HepG2 (cell line): ENCODE results near the gene RDH14.

Experiments used
- CBX2 ChIP-seq, 2 experiments: fragments of 200-600 bp in 1 of 2; sonication (generic); formaldehyde crosslinking in 1 of 2; IDR thresholded peaks; 2 replicates each; pipeline versions ENCODE4 v1.7.0 to v1.8.1; 2018 to 2022; ENCODE audit warnings: low read depth in 2 of 2, low read length in 1 of 2, mild to moderate bottlenecking in 1 of 2, missing genetic modification reagents in 1 of 2
- ESRRA ChIP-seq: sonication (generic); formaldehyde crosslinking; IDR thresholded peaks from 2 replicates; pipeline ENCODE4 v1.5.1; 2020; ENCODE audit warnings: mild to moderate bottlenecking, low read depth, missing genetic modification reagents
- EZH2 ChIP-seq: conservative IDR thresholded peaks from 2 replicates; pipeline ENCODE4 v1.6.1; 2012; ENCODE audit warnings: mild to moderate bottlenecking, low read depth, low read length, moderate library complexity
- HCFC1 ChIP-seq: fragments of 150-350 bp; IDR thresholded peaks from 2 replicates; pipeline ENCODE4 v1.6.1; 2014; ENCODE audit warnings: low read depth, low read length
- ISX ChIP-seq: sonication (generic); formaldehyde crosslinking; conservative IDR thresholded peaks from 2 replicates; pipeline ENCODE4 v1.5.0; 2020; ENCODE audit warnings: missing genetic modification reagents
- POLR2A ChIP-seq, 2 experiments: IDR thresholded peaks; 2 replicates each; pipeline ENCODE4 v1.6.1; 2011; ENCODE audit warnings: low read depth in 2 of 2, low read length in 2 of 2, mild to moderate bottlenecking in 1 of 2, moderate library complexity in 1 of 2; ENCODE audit not compliant: insufficient read depth in 1 of 2
- TF ChIP-seq, protein P1 (sequence below): sonication (generic); formaldehyde crosslinking; IDR thresholded peaks from 2 replicates; pipeline ENCODE4 v1.5.0; 2020; ENCODE audit warnings: mild to moderate bottlenecking, missing genetic modification reagents, moderate library complexity
- TF ChIP-seq, protein P2 (sequence below): sonication (generic); formaldehyde crosslinking; IDR thresholded peaks from 2 replicates; pipeline ENCODE4 v1.4.0; 2020; ENCODE audit warnings: missing genetic modification reagents, borderline replicate concordance

DNA sequence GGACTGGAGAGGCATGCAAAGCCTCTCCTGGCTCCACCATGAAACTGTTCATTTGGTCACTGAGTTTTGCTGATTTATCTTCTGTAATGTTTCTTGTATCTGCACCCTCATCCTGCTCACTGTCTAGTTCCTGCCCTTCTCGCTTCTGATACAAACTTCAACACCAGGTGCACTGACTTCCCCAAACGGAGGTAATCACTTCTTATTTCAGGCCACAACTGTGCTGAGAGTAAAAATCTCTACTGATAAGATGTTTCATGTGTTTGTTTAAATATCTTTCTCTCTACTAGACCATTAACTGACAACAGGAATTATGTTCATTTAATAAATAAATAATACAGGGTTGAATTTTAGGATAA lies 39.8 kb upstream of the RDH14 start:
- TF ChIP-seq, protein P1, sequence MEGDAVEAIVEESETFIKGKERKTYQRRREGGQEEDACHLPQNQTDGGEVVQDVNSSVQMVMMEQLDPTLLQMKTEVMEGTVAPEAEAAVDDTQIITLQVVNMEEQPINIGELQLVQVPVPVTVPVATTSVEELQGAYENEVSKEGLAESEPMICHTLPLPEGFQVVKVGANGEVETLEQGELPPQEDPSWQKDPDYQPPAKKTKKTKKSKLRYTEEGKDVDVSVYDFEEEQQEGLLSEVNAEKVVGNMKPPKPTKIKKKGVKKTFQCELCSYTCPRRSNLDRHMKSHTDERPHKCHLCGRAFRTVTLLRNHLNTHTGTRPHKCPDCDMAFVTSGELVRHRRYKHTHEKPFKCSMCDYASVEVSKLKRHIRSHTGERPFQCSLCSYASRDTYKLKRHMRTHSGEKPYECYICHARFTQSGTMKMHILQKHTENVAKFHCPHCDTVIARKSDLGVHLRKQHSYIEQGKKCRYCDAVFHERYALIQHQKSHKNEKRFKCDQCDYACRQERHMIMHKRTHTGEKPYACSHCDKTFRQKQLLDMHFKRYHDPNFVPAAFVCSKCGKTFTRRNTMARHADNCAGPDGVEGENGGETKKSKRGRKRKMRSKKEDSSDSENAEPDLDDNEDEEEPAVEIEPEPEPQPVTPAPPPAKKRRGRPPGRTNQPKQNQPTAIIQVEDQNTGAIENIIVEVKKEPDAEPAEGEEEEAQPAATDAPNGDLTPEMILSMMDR (CRISPR knock-in tag) = no peak
- no peak for TF ChIP-seq ISX (CRISPR knock-in tag)
- no peak for TF ChIP-seq ESRRA (CRISPR knock-in tag)
- TF ChIP-seq POLR2A (IDR thresholded peaks at IDR 0.05; ENCODE audit: insufficient read depth in 1 of 2, low read depth in 2 of 2, low read length in 2 of 2) = no peak
- TF ChIP-seq, protein P2, sequence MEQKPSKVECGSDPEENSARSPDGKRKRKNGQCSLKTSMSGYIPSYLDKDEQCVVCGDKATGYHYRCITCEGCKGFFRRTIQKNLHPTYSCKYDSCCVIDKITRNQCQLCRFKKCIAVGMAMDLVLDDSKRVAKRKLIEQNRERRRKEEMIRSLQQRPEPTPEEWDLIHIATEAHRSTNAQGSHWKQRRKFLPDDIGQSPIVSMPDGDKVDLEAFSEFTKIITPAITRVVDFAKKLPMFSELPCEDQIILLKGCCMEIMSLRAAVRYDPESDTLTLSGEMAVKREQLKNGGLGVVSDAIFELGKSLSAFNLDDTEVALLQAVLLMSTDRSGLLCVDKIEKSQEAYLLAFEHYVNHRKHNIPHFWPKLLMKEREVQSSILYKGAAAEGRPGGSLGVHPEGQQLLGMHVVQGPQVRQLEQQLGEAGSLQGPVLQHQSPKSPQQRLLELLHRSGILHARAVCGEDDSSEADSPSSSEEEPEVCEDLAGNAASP = no peak
- no peak for TF ChIP-seq CBX2 (IDR thresholded peaks at IDR 0.05; ENCODE audit: low read depth, low read length)
- no peak for TF ChIP-seq CBX2 (CRISPR knock-in tag; IDR thresholded peaks at IDR 0.05; ENCODE audit: low read depth)
- TF ChIP-seq HCFC1 = no peak
- no peak for TF ChIP-seq EZH2
